GM18907 (cell line): ENCODE results near the gene PTBP1.
"Not testable (repeated sequence)": the region's sequence is repeated elsewhere in the genome, so short reads cannot be mapped to it uniquely, and the experiment has no call there.

Experiments
- ATAC-seq: cut with Tn5 transposase; IDR thresholded peaks from one replicate; pipeline ENCODE4 v1.9.1; 2021; ENCODE audit warnings: mild to moderate bottlenecking, moderate library complexity; ENCODE audit not compliant: unreplicated experiment

The PTBP1 gene

GRCh38 chr19:824885-825284 is 27.6 kb downstream of the PTBP1 start:
- no peak for ATAC-seq

- ATAC-seq, result no peak
Observed at GRCh38 chr19:825897-826644, 28.8 kb downstream of the PTBP1 start.

- ATAC-seq, result no peak
Observed at GRCh38 chr19:827314-827709, 30.1 kb downstream of the PTBP1 start.

GRCh38 chr19:827710-828321 is 30.6 kb downstream of the PTBP1 start, which contains the start of gene AZU1:
Gene AZU1 (plus strand): TSS chr19:827837. CDS start chr19:827847, 10 bp downstream.
- ATAC-seq, result no peak

- no peak for ATAC-seq
Observed at GRCh38 chr19:829129-829758, 32.0 kb downstream of the PTBP1 start.

- ATAC-seq, result no peak
Observed at GRCh38 chr19:831407-832369, 34.4 kb downstream of the PTBP1 start.

- no peak for ATAC-seq
Observed at GRCh38 chr19:834216-834615, 37.0 kb downstream of the PTBP1 start.

- no peak for ATAC-seq
Observed at GRCh38 chr19:835210-835810, 38.1 kb downstream of the PTBP1 start.

- ATAC-seq, result no peak
Observed at GRCh38 chr19:840519-841206, 43.4 kb downstream of the PTBP1 start, which contains the start of gene PRTN3. Gene PRTN3 (plus strand): TSS chr19:840999. CDS start chr19:841009, 10 bp downstream.

GRCh38 chr19:842802-843179 is 45.5 kb downstream of the PTBP1 start:
- ATAC-seq, result not testable (repeated sequence)

GRCh38 chr19:843180-843835 is 46.1 kb downstream of the PTBP1 start:
- no peak for ATAC-seq

- ATAC-seq, result no peak
Observed at GRCh38 chr19:843836-844545, 46.7 kb downstream of the PTBP1 start.

GRCh38 chr19:844546-844971 is 47.3 kb downstream of the PTBP1 start:
- ATAC-seq, result no peak

GRCh38 chr19:845707-846521 is 48.7 kb downstream of the PTBP1 start:
- no peak for ATAC-seq

GRCh38 chr19:848386-848921 is 51.2 kb downstream of the PTBP1 start:
- ATAC-seq, result no peak

GRCh38 chr19:849195-849594 is 51.9 kb downstream of the PTBP1 start:
- ATAC-seq, result not testable (repeated sequence)

GRCh38 chr19:850221-850978 is 53.1 kb downstream of the PTBP1 start:
- ATAC-seq, result no peak
